Neuronal stem cell (in vitro differentiated cells): ENCODE measurements around the gene TPRA1.
A peak's percentile ranks its signal among the peaks of the same experiment; 100 is the strongest.

Experiments used
- DNase-seq: peaks from one replicate; pipeline ENCODE4 v3.0.0-alpha.2; 2013; ENCODE audit warnings: low spot score
- H2AFZ ChIP-seq: one replicate; pipeline ENCODE4 v1.6.1; 2013; ENCODE audit warnings: mild to moderate bottlenecking, low read length, inconsistent platforms
- H2AK5ac ChIP-seq: 2 replicates; pipeline ENCODE4 v1.6.1; 2013; ENCODE audit warnings: low read depth, mild to moderate bottlenecking, inconsistent platforms, low read length, moderate library complexity, mixed read lengths
- H2BK120ac ChIP-seq: 2 replicates; pipeline ENCODE4 v1.6.1; 2013; ENCODE audit warnings: low read depth, mild to moderate bottlenecking, inconsistent platforms, low read length, moderate library complexity, mixed read lengths
- H2BK12ac ChIP-seq: one replicate; pipeline ENCODE4 v1.6.1; 2013; ENCODE audit warnings: low read length, inconsistent platforms
- H2BK15ac ChIP-seq: 2 replicates; pipeline ENCODE4 v1.6.1; 2013; ENCODE audit warnings: mild to moderate bottlenecking, low read length, inconsistent platforms, mixed read lengths
- H2BK5ac ChIP-seq: one replicate; pipeline ENCODE4 v1.6.1; 2013; ENCODE audit warnings: inconsistent platforms, mild to moderate bottlenecking, low read length, moderate library complexity
- H3K14ac ChIP-seq: one replicate; pipeline ENCODE4 v1.6.1; 2013; ENCODE audit warnings: low read length, inconsistent platforms
- H3K18ac ChIP-seq: 2 replicates; pipeline ENCODE4 v1.6.1; 2013; ENCODE audit warnings: low read length, inconsistent platforms
- H3K23ac ChIP-seq: 2 replicates; pipeline ENCODE4 v1.6.1; 2013; ENCODE audit warnings: low read depth, mild to moderate bottlenecking, mixed read lengths, low read length, inconsistent platforms; ENCODE audit not compliant: poor library complexity
- H3K27ac ChIP-seq: replicated peaks from 3 replicates; pipeline ENCODE4 v1.5.1; 2013; ENCODE audit warnings: low read length, inconsistent platforms
- H3K27me3 ChIP-seq, 3 experiments: 2 replicates each; pipeline ENCODE4 v1.6.1; 2013; ENCODE audit warnings: low read length in 3 of 3, mild to moderate bottlenecking in 2 of 3, inconsistent platforms in 1 of 3, low read depth in 1 of 3, mixed read lengths in 1 of 3, moderate library complexity in 1 of 3; ENCODE audit not compliant: control insufficient read depth in 3 of 3, insufficient read depth in 3 of 3
- H3K36me3 ChIP-seq, 2 donors: replicated peaks in 1 of 2; 2 replicates each; pipeline ENCODE4 v1.6.1; 2013; ENCODE audit warnings: low read length in 2 of 2; ENCODE audit not compliant: control insufficient read depth in 2 of 2, insufficient read depth in 2 of 2
- H3K4ac ChIP-seq: 2 replicates; pipeline ENCODE4 v1.6.1; 2013; ENCODE audit warnings: inconsistent platforms, mild to moderate bottlenecking, low read length, moderate library complexity
- H3K4me1 ChIP-seq, 2 donors: 1 replicate in 1 of 2; 2 replicates in 1 of 2; pipeline ENCODE4 v1.6.1; 2013; ENCODE audit warnings: low read length in 2 of 2, low read depth in 1 of 2; ENCODE audit not compliant: control insufficient read depth in 2 of 2, insufficient read depth in 1 of 2
- H3K4me2 ChIP-seq: one replicate; pipeline ENCODE4 v1.6.1; 2013; ENCODE audit warnings: mild to moderate bottlenecking, low read length, inconsistent platforms; ENCODE audit not compliant: insufficient read depth, poor library complexity, severe bottlenecking
- H3K4me3 ChIP-seq, 2 donors: 2 replicates each; pipeline ENCODE4 v1.5.1; 2013; ENCODE audit warnings: low read length in 2 of 2, mild to moderate bottlenecking in 2 of 2, inconsistent platforms in 1 of 2, moderate library complexity in 1 of 2
- H3K79me1 ChIP-seq: one replicate; pipeline ENCODE4 v1.6.1; 2013; ENCODE audit warnings: low read depth, mild to moderate bottlenecking, inconsistent platforms, low read length, moderate library complexity
- H3K9ac ChIP-seq: one replicate; pipeline ENCODE4 v1.6.1; 2013; ENCODE audit warnings: mild to moderate bottlenecking, low read depth, low read length, inconsistent platforms; ENCODE audit not compliant: poor library complexity
- H3K9me3 ChIP-seq, 2 donors: replicated peaks in 1 of 2; 2 replicates each; pipeline versions ENCODE3 to v1.6.1; 2013; ENCODE audit warnings: low read length in 2 of 2, mild to moderate bottlenecking in 2 of 2, inconsistent platforms in 1 of 2, low read depth in 1 of 2, mixed read lengths in 1 of 2, moderate library complexity in 1 of 2; ENCODE audit not compliant: control insufficient read depth in 2 of 2, insufficient read depth in 1 of 2
- H4K8ac ChIP-seq: one replicate; pipeline ENCODE4 v1.6.1; 2013; ENCODE audit warnings: low read depth, mild to moderate bottlenecking, inconsistent platforms, low read length, moderate library complexity
- H4K91ac ChIP-seq: one replicate; pipeline ENCODE4 v1.6.1; 2013; ENCODE audit warnings: low read length, low read depth, mild to moderate bottlenecking, inconsistent platforms; ENCODE audit not compliant: poor library complexity
- WGBS, 2 donors: extraction: QIAGEN DNeasy Blood & Tissue Kit; methylation state at CpG; one replicate each; pipeline ENCODE4 v1.1.7; 2013; ENCODE audit warnings: missing lambda C conversion rate in 2 of 2, mixed read lengths in 1 of 2; ENCODE audit not compliant: insufficient read length in 2 of 2, insufficient replicate concordance in 1 of 2; ENCODE audit errors: extremely low coverage in 2 of 2; 5-methylcytosine and 5-hydroxymethylcytosine counted together

TPRA1 gene

DNA sequence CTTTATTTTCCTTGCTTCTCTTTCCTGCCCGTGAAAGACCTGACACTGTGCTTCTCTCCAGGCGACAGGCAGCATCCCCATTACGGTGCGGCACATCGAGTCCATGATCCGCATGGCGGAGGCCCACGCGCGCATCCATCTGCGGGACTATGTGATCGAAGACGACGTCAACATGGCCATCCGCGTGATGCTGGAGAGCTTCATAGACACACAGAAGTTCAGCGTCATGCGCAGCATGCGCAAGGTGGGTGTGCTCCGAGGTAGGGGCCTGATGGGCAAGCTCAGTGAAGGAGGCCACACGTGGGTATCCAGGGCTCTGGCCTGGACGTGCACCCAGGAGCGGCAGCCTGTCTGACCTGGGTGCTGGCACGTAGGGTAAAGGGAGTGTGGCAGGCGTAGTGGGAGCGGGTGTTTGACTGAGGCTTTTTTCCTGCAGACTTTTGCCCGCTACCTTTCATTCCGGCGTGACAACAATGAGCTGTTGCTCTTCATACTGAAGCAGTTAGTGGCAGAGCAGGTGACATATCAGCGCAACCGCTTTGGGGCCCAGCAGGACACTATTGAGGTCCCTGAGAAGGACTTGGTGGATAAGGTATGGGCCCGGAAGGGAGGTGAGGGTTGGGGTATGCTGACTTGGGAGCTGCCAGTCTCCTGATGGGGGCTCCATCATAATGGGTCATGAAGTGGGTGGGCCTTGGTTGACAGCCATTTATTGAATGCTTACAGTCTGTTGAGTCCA lies 30.3 kb upstream of the TPRA1 start:
- peaks cover 67 to 76% of the 10 kb centered on the region in 2 donors for H3K36me3 ChIP-seq

DNA sequence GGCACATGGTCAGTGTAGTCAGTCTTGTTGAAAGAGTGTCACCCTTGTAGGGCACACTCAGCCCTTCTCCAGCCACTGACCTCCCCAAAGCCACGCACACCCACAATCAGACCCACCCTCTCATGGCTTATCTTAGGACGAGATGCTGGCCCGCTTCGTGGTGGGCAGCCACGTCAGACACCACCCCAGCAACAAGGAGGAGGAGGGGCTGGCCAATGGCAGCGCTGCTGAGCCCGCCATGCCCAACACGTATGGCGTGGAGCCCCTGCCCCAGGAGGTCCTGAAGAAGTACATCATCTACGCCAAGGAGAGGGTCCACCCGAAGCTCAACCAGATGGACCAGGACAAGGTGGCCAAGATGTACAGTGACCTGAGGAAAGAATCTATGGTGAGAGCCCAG lies 28.4 kb upstream of the TPRA1 start:
- Histone ChIP-seq H3K4ac (no peak overlapping the region), H3K36me3 (peaks cover 78 to 95% of the 10 kb centered on the region in 2 donors), H3K23ac (peak overlapping the region; percentile 70), H3K4me2 (no peak overlapping the region), H2AK5ac (no peak overlapping the region), H2BK5ac (no peak overlapping the region), H3K79me1 (peaks cover 8% of the 10 kb centered on the region), H4K91ac (no peak overlapping the region), H3K27ac (no peak overlapping the region), H3K18ac (peak overlapping the region; percentile 21), H2BK12ac (no peak overlapping the region), H3K14ac (no peak overlapping the region), H3K9me3 (peaks cover 0 to 4% of the 10 kb centered on the region in 2 donors), H3K4me1 (no peaks in the 10 kb centered on the region), H3K27me3 (no peaks in the 10 kb centered on the region), H2BK15ac (no peak overlapping the region), H4K8ac (no peak overlapping the region), H3K4me3 (no peak overlapping the region), H2AFZ (no peak overlapping the region), H3K9ac (peak overlapping the region; percentile 35), H2BK120ac (no peak overlapping the region)
- DNase-seq: no peak
- WGBS, 2 donors: no CpG with 5 or more reads among the region's 11 CpGs

More for the DNA sequence above, 30.3 kb upstream of the TPRA1 start:
- Histone ChIP-seq H2BK120ac (no peak overlapping the region), H4K91ac (no peak overlapping the region), H3K79me1 (peaks cover 8% of the 10 kb centered on the region), H2BK15ac (no peak overlapping the region), H3K23ac (no peak overlapping the region), H2BK12ac (no peak overlapping the region), H3K14ac (no peak overlapping the region), H3K4me2 (no peak overlapping the region), H3K4me3 (no peak overlapping the region), H3K4ac (no peak overlapping the region), H3K9me3 (peaks cover 0 to 4% of the 10 kb centered on the region in 2 donors), H3K4me1 (no peaks in the 10 kb centered on the region), H3K27me3 (no peaks in the 10 kb centered on the region), H2AFZ (no peak overlapping the region), H2BK5ac (no peak overlapping the region), H4K8ac (no peak overlapping the region), H3K9ac (peak overlapping the region; percentile 71), H3K27ac (no peak overlapping the region), H3K18ac (no peak overlapping the region), H2AK5ac (no peak overlapping the region)
- no CpG with 5 or more reads among the region's 32 CpGs for WGBS, 2 donors
- no peak for DNase-seq

DNA sequence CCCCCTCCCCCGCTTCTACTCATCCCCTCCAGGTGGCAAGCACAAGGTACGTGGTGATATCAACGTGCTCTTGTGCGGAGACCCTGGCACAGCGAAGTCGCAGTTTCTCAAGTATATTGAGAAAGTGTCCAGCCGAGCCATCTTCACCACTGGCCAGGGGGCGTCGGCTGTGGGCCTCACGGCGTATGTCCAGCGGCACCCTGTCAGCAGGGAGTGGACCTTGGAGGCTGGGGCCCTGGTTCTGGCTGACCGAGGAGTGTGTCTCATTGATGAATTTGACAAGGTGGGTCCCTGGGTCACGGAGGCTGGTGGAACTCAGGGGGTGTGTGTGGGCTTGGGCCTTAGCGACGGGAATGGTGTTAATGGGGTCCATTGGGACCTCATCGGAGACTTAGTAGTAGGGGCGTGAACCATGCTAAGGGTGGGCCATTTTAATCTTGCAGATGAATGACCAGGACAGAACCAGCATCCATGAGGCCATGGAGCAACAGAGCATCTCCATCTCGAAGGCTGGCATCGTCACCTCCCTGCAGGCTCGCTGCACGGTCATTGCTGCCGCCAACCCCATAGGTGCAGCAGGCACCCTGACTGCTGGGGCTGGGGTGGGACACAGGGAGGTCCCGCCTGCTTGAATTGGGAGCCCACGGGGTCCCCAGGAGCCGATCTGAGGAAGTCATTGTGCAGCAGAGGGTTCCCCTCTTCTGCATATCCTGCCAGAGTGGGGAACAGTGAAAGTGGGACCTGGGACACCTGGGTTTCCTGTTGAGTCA lies 26.5 kb upstream of the TPRA1 start:
- peak overlapping the region; percentile 63 for H3K9ac ChIP-seq
- no peak overlapping the region for H3K14ac ChIP-seq
- no peak overlapping the region for H3K4ac ChIP-seq
- H3K36me3 ChIP-seq: peaks cover 81 to 99% of the 10 kb centered on the region in 2 donors
- H3K4me1 ChIP-seq: no peaks in the 10 kb centered on the region
- DNase-seq: no peak
- no peak overlapping the region for H3K27ac ChIP-seq
- peaks cover 8% of the 10 kb centered on the region for H3K79me1 ChIP-seq
- H4K8ac ChIP-seq: no peak overlapping the region
- H3K18ac ChIP-seq: no peak overlapping the region
- no peak overlapping the region for H3K4me2 ChIP-seq
- H4K91ac ChIP-seq: no peak overlapping the region
- H2AK5ac ChIP-seq: no peak overlapping the region
- peaks cover 0 to 2% of the 10 kb centered on the region in 2 donors for H3K9me3 ChIP-seq
- H3K23ac ChIP-seq: peak overlapping the region; percentile 51
- H2BK120ac ChIP-seq: no peak overlapping the region
- H2BK5ac ChIP-seq: no peak overlapping the region
- no peak overlapping the region for H2BK12ac ChIP-seq
- no peak overlapping the region for H2AFZ ChIP-seq
- no peaks in the 10 kb centered on the region for H3K27me3 ChIP-seq
- no CpG with 5 or more reads among the region's 26 CpGs for WGBS, 2 donors
- H2BK15ac ChIP-seq: no peak overlapping the region
- H3K4me3 ChIP-seq: no peak overlapping the region

DNA sequence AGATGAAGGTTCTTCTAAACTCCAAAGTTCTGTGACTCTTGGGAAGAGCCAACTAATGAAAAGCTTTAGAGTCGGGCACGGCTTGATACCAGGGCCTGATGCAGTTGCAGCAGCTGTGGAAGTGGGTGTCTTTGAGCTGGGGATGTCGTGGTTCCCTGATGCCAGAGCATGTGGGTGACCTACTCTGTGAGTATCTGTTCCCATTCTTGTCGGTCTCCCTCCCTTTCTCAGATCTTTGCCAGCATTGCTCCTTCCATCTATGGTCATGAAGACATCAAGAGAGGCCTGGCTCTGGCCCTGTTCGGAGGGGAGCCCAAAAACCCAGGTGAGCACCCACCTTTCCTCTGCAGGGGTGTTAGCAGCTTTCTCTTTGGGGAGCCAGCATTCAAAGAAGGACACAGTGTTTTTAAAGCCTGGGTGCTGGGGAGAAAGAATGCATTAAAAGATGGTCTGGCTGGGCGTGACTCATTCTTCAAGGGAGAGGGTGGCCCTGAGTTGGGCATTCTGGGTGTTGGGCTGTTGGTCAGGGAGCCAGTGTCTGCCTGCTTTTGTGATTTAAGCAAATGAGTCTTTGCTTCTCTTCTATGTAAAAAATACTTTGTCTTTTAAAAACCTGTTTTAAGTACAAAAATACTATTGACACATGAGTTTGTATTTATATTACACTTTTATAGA lies 25.2 kb upstream of the TPRA1 start:
- Histone ChIP-seq H3K18ac (no peak overlapping the region), H3K23ac (no peak overlapping the region), H3K4ac (no peak overlapping the region), H3K4me3 (no peak overlapping the region), H3K9ac (no peak overlapping the region), H3K79me1 (peaks cover 8% of the 10 kb centered on the region), H2BK12ac (no peak overlapping the region), H3K4me1 (no peaks in the 10 kb centered on the region), H2BK5ac (no peak overlapping the region), H2BK15ac (no peak overlapping the region), H4K8ac (no peak overlapping the region), H4K91ac (no peak overlapping the region), H3K27ac (no peak overlapping the region), H3K9me3 (peaks cover 0 to 2% of the 10 kb centered on the region in 2 donors), H3K4me2 (no peak overlapping the region), H2BK120ac (no peak overlapping the region), H2AFZ (no peak overlapping the region), H3K14ac (no peak overlapping the region), H3K27me3 (no peaks in the 10 kb centered on the region), H3K36me3 (peaks cover 76 to 96% of the 10 kb centered on the region in 2 donors), H2AK5ac (no peak overlapping the region)
- no peak for DNase-seq
- WGBS, 2 donors: no CpG with 5 or more reads among the region's 6 CpGs
